ENCODE results near the gene ATAD3C. TPM values are rescaled to one million over a fixed set of nuclear protein-coding genes. Genes with fewer than 3 reads are reported as not detected.
"Not testable (repeated sequence)": the region's sequence is repeated elsewhere in the genome, so short reads cannot be mapped to it uniquely, and the experiment has no call there.

Gene ATAD3C
- total RNA-seq, 1 experiment from 2014 or later: 1.4 TPM

- CTCF ChIA-PET: no interaction called here
- intact Hi-C loops (cut with micrococcal nuclease): loop anchor here (1.0 kb wide), 2 partner anchors 40 to 64 kb away; partner anchors contain the start of gene MRPL20
- no peak for TF ChIP-seq CTCF (conservative IDR thresholded peaks at IDR 0.05; ENCODE audit: low read depth, low read length)
- TF ChIP-seq EZH2 (IDR thresholded peaks at IDR 0.05; ENCODE audit: low read length, unreplicated experiment): no peak
- no peak for TF ChIP-seq EZH2phosphoT487 (IDR thresholded peaks at IDR 0.05; ENCODE audit: borderline replicate concordance, low read length)
Measured at GRCh38 chr1:1471389-1472052, 22.0 kb downstream of the ATAD3C start, which contains the start of gene ATAD3B. TSS of gene ATAD3B (plus strand) at chr1:1471765. CDS start at chr1:1471885, 120 bp downstream.

GRCh38 chr1:1472053-1472876 lies 22.8 kb downstream of the ATAD3C start:
- H3F3A ChIP-seq (ENCODE audit: low read length, unreplicated experiment); intact Hi-C loops (cut with micrococcal nuclease); POLR2A ChIA-PET (ENCODE audit: unreplicated experiment); H2AFZ ChIP-seq (ENCODE audit: low read length); H3K9me3 ChIP-seq (ENCODE audit: low read length); H3K27me3 ChIP-seq (ENCODE audit: low read length); DNase-seq; H3K9me2 ChIP-seq (replicated peaks; ENCODE audit: low read length): not testable (repeated sequence)
- Histone ChIP-seq H4K20me1 (ENCODE audit: low read length) (peaks cover 27% of the 10 kb centered on the region), H3K27ac (ENCODE audit: low read length) (peak overlapping the region; percentile 8), H3K36me3 (ENCODE audit: low read depth, low read length) (peaks cover 11% of the 10 kb centered on the region; the same call in 1 of the 2 replicates), H3K9ac (ENCODE audit: low read length) (peak overlapping the region; percentile 85), H3K79me2 (ENCODE audit: low read length) (peaks cover 70% of the 10 kb centered on the region), H3K4me2 (ENCODE audit: low read length) (peak overlapping the region; percentile 87), H3K4me1 (ENCODE audit: insufficient read depth, low read length) (peaks cover 12% of the 10 kb centered on the region), H3K4me3 (ENCODE audit: low read length) (peak overlapping the region; percentile 88)
- TSS peak; percentile 71 for BruUV-seq (replicated peaks)
- peak; percentile 33 for ATAC-seq
- CTCF ChIA-PET: interaction anchor here (0.7 kb wide), 1 partner anchor 138 kb away, joined by 9 read pairs; no protein-coding TSS in a partner anchor

More at GRCh38 chr1:1471389-1472052, 22.0 kb downstream of the ATAD3C start, which contains the start of gene ATAD3B:
- no peaks in the 10 kb centered on the region for H3K9me3 ChIP-seq (ENCODE audit: low read length)
- peak within 1 kb of the TSS; percentile 85 for H3K9ac ChIP-seq (ENCODE audit: low read length)
- H4K20me1 ChIP-seq (ENCODE audit: low read length): peaks cover 21% of the 10 kb centered on the region
- H3K4me3 ChIP-seq (ENCODE audit: low read length): peak within 1 kb of the TSS; percentile 88
- peaks cover 62% of the 10 kb centered on the region for H3K79me2 ChIP-seq (ENCODE audit: low read length)
- POLR2A ChIA-PET (ENCODE audit: unreplicated experiment): no interaction called here
- H3K36me3 ChIP-seq (ENCODE audit: low read depth, low read length): peaks cover 3% of the 10 kb centered on the region; the same call in 1 of the 2 replicates
- ATAC-seq (peak; percentile 92), DNase-seq (peak; percentile 98)
- no peaks in the 10 kb centered on the region for H3K9me2 ChIP-seq (replicated peaks; ENCODE audit: low read length)
- no peaks in the 10 kb centered on the region for H3K27me3 ChIP-seq (ENCODE audit: low read length)
- no peaks in the 10 kb centered on the region for H3F3A ChIP-seq (ENCODE audit: low read length, unreplicated experiment)
- BruUV-seq (replicated peaks): no TSS peak
- H2AFZ ChIP-seq (ENCODE audit: low read length): peak within 1 kb of the TSS; percentile 75
- H3K27ac ChIP-seq (ENCODE audit: low read length): peak within 1 kb of the TSS; percentile 58
- H3K4me2 ChIP-seq (ENCODE audit: low read length): peak within 1 kb of the TSS; percentile 87
- H3K4me1 ChIP-seq (ENCODE audit: insufficient read depth, low read length): peaks cover 12% of the 10 kb centered on the region

GRCh38 chr1:1476011-1476410 lies 26.5 kb downstream of the ATAD3C start:
- H3K9me2 ChIP-seq (replicated peaks; ENCODE audit: low read length); CTCF ChIA-PET; H2AFZ ChIP-seq (ENCODE audit: low read length); H3K27me3 ChIP-seq (ENCODE audit: low read length); intact Hi-C loops (cut with micrococcal nuclease); H3K9ac ChIP-seq (ENCODE audit: low read length); POLR2A ChIA-PET (ENCODE audit: unreplicated experiment); ATAC-seq; H3K9me3 ChIP-seq (ENCODE audit: low read length); DNase-seq; H3F3A ChIP-seq (ENCODE audit: low read length, unreplicated experiment); BruUV-seq (replicated peaks); H3K4me2 ChIP-seq (ENCODE audit: low read length); H3K27ac ChIP-seq (ENCODE audit: low read length); H3K4me3 ChIP-seq (ENCODE audit: low read length); H3K4me1 ChIP-seq (ENCODE audit: insufficient read depth, low read length): not testable (repeated sequence)
- peaks cover 76% of the 10 kb centered on the region for H3K79me2 ChIP-seq (ENCODE audit: low read length)
- H3K36me3 ChIP-seq (ENCODE audit: low read depth, low read length): peaks cover 36% of the 10 kb centered on the region
- peaks cover 28% of the 10 kb centered on the region for H4K20me1 ChIP-seq (ENCODE audit: low read length)

Measured in PC-3 (cell line).